ENCODE data around the gene UTS2B.

GRCh38 chr3:191296041-191296541, 34.2 kb downstream of the UTS2B start:
- TF ChIP-seq POLR2AphosphoS5 (IDR thresholded peaks at IDR 0.05) (no peak), CTCF (IDR thresholded peaks at IDR 0.05) (no peak)
